Activated gamma-delta T cell treated with Interleukin-2 at 50 U/mL for 16 hours (primary cell): ENCODE measurements around the gene SLCO4A1.
A peak's percentile ranks its signal among the peaks of the same experiment; 100 is the strongest.

Source experiments
- DNase-seq: peaks from one replicate; pipeline ENCODE4 v3.0.0-alpha.2; 2020

SLCO4A1 gene

DNA sequence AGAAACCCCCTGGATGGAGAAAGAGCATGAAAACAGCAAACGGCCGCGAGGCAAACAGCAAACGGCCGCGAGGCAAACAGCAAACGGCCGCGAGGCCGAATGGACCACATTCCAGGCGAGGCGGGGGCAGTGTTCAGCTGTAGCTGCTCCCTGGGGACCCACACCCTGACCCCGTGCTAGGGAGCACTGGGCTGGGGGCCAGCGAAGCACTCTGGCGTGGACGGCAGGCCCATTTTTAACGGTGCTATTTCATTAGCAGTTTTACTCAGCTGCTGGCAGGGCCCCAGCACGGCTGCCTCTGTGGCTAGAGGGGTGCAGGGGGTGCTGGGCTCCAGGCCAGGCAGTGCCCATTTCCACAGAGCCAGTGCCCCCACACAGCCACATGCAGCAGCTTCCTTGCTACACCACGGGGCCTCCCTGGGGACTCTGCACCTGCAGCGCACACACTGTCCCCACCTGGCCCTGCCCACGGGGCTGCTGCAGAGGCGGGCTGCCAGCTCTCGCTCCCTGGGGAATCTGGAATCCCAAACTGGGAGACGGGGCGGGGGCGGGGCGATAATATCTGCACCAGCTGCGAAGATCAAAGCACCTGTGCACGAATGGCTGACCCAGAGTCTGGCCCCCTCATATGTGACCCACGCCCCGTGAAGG lies 35.6 kb upstream of the SLCO4A1 start:
- no peak for DNase-seq

GRCh38 chr20:62607366-62608217 lies 34.7 kb upstream of the SLCO4A1 start:
- no peak for DNase-seq

- no peak for DNase-seq
Measured at GRCh38 chr20:62608218-62608565, 34.1 kb upstream of the SLCO4A1 start.

- DNase-seq = no peak
Measured at GRCh38 chr20:62609279-62609720, 33.0 kb upstream of the SLCO4A1 start.

DNA sequence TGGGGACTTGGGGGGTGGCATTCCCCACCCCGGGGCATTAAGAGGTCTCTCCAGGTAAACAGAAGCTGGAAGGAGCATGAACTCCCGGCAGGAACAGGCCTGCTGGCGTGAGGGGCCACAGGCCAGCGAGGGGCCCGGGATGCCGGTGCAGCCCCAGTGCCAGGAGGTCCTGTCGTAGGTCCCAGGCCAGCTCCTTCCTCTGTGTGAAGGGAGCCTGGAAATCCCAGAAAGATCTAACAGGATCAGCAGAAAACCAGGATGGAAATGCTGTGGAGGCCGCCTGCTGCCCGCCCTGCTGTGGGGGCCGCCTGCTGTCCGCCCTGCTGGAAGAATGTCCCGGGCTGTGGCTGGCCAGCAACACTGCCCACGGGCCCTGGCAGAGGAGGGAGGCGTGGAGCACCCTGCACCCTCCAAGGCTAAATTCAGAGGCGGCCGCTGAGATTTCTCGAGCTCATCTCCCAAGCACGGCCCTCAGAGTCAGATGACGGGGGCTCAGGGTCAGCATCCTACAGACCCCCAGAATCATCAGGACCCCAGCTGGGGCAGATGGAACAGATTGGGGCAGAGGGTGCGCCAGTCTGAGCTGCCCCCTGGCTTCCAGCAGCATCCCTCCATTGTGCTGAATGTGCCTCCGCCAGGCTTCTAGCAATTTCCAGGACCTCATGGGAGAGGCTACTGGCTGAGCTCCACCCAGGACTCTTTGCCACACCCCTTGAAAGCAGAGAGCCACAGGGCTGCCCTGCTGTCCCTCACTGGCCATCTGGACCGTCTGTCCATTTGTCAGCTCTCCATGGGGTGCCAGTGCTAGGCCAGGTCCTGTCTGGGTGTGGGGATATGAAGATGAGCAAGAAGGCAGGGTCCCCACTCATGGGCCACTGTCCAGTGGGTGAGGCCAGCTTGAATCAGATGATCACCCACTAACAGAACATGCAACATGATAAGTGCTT lies 32.2 kb upstream of the SLCO4A1 start:
- no peak for DNase-seq

GRCh38 chr20:62611012-62611411 lies 31.3 kb upstream of the SLCO4A1 start:
- DNase-seq = no peak

- no peak for DNase-seq
Measured at GRCh38 chr20:62611819-62612218, 30.5 kb upstream of the SLCO4A1 start.

DNA sequence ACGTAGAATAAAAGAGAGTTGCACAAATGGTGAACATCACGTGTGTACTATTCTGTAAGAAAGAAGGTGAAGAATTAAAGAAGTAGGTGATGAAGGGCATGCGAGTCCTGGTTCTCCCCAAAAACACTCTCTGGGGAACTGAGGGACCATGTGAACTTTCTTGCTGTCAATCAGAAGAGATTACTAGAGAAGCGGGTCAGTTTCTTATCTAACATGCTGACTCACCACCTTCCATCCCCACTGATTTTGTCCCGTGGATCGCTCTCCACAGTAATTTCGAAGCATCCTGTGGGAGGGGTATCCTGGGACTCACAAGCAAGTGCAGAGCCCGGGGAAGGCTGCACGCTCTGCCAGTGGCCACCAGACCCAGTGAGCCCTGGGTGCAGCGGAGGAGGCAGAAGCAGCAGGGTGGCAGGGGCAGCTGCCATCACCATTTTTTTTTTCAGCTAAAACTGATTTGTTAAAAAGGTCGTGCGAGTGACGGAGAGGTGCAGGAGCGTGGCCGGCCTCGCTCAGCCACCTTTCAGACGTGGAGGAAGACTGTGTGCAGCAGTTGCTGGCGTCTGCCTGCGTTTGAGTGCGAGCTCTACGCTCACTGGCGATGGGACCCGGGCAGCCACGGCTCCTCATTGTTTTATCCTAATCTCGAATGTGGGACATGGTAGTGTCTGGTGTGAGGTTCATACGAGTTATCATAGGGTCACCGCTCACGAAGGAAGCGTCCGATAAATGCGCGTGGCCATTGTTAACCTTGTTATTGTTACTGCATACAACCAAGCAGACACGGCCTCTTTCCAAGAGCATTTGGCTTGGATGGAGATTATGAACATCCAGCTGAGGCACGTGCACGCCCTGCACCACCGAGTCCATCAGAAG lies 28.0 kb upstream of the SLCO4A1 start:
- DNase-seq = no peak

GRCh38 chr20:62614961-62615680 lies 27.2 kb upstream of the SLCO4A1 start:
- no peak for DNase-seq

- DNase-seq = no peak
Measured at GRCh38 chr20:62615750-62616251, 26.5 kb upstream of the SLCO4A1 start.

- DNase-seq = peak; percentile 61
Measured at GRCh38 chr20:62616728-62617621, 25.3 kb upstream of the SLCO4A1 start.

DNA sequence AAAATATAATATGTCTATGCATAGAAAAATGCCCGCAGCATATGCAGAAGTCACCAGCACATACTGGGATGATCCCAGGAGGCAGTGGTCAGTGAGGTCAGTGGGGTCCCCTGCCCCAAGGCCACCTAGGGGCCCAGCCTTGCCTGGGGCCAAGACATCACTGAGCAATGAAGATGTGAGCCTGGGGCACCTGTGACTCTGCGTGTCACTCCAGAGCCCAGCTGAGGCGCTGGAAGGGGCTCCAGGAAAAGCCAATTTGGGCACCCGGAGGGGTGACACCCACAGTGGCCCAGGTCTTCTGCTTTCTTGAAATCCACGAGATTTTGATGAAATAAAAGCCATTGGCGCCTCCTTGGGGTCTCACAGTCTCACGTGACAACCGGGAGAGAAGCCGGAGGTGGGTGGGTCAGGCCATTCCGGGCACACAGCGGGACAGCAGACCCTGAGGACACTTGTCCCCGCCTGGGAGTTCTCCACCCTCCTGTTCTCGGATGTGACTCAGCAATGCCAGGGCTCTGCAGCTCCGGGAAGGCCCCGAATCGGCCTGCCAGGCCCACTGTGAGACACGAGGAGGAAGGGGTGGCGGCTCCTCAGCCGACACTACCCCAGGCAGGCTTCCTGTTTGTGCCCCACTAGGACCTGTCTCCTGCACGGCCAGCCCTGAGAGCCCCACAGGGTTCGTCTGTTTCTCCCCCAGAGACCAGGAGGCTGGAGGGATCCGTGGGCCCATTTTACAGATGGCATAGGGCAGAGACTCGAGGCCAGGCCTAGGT lies 24.4 kb upstream of the SLCO4A1 start:
- peak; percentile 63 for DNase-seq

- peak; percentile 35 for DNase-seq
Measured at GRCh38 chr20:62618611-62619529, 23.4 kb upstream of the SLCO4A1 start.

- no peak for DNase-seq
Measured at GRCh38 chr20:62620625-62621024, 21.7 kb upstream of the SLCO4A1 start.

- no peak for DNase-seq
Measured at GRCh38 chr20:62621251-62622110, 20.8 kb upstream of the SLCO4A1 start.

DNA sequence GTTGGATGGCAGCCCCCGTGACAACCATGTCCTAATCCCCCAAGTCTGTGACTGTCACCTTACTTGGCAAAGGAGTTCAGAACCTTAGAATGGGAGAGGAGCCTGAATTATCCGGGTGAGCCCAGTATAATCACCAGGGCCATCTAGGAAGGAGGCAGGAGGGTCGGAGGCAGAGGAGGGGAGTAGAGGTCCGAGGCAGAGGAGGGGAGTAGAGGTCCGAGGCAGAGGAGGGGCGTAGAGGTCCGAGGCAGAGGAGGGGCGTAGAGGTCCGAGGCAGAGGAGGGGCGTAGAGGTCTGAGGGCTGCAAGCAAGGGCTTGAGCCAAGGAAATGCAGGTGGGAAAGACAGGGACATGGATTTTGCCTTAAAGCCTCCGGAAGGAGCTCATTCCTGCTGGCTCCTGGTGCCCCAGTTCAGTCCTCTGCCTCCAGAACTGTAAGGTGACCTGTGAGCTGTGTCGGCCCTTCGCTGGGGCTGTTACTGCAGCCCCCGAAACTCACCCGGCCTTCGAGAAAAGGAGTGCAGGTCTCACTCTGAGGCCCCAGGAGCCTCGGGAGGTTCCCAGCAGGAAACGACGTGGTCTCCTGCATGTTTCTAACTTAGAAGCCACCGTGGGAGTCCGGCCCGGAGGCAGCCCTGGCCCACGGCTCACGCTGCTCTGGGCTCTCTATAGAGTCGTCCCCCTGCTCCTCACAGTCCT lies 20.0 kb upstream of the SLCO4A1 start:
- no peak for DNase-seq
